CD4-positive, alpha-beta T cell treated with Interleukin-6 at 100 ng/mL for 8 hours (primary cell): ENCODE data around the gene MCC.

Experiments used
- DNase-seq: peaks from one replicate; pipeline ENCODE4 v3.0.0-alpha.2; 2020; ENCODE audit warnings: mixed read lengths, low spot score

MCC gene

GRCh38 chr5:113172231-113172826 is 315.9 kb downstream of the MCC start:
- DNase-seq: no peak

DNA sequence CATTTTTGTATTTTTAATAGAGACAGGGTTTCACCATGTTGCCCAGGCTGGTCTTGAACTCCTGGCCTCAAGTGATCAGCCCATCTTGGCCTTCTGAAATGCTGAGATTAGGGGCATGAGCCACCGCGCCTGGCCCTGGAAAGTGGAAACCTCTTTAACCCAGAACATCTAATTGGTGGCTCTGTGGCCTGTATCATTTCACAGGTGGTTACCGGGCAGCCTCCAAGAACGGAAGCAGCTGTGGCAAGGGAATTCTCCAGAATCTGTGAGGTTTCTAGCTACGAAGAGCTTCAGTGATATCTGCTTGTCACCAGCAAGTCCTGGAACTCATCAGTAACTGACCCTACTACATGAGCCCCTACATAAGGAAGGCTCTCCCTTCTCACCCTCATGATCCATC is 316.7 kb downstream of the MCC start:
- DNase-seq: no peak

DNA sequence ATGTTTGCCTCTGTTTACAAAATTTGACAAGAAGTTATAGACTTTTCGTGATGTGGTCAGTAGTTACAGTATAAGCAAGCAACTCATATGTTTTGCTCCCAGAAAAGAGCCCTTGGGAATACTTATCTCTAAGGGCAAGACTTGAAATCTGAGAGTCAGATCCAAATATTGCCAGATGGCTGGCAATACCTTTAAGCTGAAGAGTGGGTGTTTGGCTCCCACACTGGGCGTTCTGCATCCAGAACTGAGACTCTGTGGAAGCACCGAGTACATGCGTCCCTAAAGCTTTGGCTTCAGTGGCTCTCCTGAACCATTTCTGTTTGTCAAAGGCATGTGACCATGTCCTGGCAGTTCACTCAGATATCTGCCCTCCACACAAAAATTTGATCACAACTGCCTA is 317.5 kb downstream of the MCC start:
- no peak for DNase-seq

GRCh38 chr5:113169720-113170119 is 318.5 kb downstream of the MCC start:
- no peak for DNase-seq

- DNase-seq: no peak
Measured at GRCh38 chr5:113167985-113168384, 320.3 kb downstream of the MCC start.

- DNase-seq: no peak
Measured at GRCh38 chr5:113166852-113167366, 321.3 kb downstream of the MCC start.

GRCh38 chr5:113166261-113166660 is 322.0 kb downstream of the MCC start:
- DNase-seq: no peak

- no peak for DNase-seq
Measured at GRCh38 chr5:113164021-113164420, 324.2 kb downstream of the MCC start.

GRCh38 chr5:113163328-113163727 is 324.9 kb downstream of the MCC start:
- no peak for DNase-seq

DNA sequence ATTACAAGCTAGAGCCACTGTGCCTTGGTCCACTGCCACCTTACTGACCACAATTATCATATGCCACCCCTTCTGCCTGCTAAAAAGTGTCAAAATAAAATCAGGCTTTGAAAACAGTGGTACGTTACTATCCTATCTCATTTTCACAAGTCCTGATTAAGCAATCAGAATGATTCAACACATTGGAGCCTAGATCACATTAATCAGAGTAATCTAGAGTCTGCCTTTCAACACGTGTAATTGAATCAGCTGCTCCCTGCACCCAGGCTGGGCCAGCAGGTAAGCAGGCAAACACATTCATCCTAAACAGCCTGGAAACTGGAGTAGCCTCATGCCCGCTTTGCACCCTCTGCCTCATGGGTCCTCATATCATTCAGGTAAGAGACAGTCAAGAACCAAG is 325.5 kb downstream of the MCC start:
- no peak for DNase-seq

GRCh38 chr5:113162208-113162607 is 326.0 kb downstream of the MCC start:
- no peak for DNase-seq

DNA sequence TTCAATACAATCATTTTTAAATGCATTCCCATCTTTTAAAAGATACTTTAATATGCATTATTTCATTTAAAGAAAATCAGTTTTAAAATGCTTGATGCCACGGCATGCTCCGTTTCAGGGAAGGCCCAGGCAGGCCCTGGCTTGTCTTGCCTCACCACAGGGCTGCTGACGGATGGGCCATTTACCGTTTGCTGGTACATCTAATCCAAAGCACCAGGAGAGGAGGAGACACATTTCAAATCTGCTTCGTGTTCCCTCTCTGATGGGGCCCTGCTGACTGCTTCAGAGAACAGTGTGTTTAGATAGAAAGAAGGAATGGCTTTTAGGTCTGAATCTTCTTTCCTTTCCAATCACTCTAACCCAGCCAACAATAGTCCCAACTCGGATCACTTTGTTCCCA is 326.4 kb downstream of the MCC start:
- no peak for DNase-seq

GRCh38 chr5:113157886-113158285 is 330.4 kb downstream of the MCC start:
- DNase-seq: no peak

- no peak for DNase-seq
Measured at GRCh38 chr5:113156271-113156877, 331.9 kb downstream of the MCC start.

GRCh38 chr5:113153512-113154097 is 334.6 kb downstream of the MCC start:
- DNase-seq: no peak

GRCh38 chr5:113152380-113152740 is 335.9 kb downstream of the MCC start:
- no peak for DNase-seq

GRCh38 chr5:113151641-113152379 is 336.4 kb downstream of the MCC start:
- DNase-seq: no peak

GRCh38 chr5:113150821-113151220 is 337.4 kb downstream of the MCC start:
- no peak for DNase-seq

- no peak for DNase-seq
Measured at GRCh38 chr5:113150221-113150620, 338.0 kb downstream of the MCC start.

DNA sequence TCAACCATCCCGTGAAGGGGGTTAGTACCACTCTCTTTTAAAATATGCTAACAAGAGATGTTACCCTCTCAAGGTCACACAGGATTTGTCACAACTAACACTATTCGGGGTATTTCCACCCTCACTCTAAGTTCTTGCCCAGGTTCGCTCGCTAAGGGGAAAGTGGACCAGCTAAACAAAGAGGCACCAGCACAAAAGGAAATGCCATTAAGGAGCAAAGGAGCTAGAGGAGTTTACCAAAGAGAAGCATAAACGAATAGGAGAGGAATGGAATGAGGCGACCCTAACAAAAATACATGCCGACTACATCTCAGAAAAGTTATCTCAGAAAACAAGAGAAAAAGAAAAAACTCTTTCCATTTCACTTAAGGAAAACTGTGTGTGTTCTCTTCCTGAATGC is 340.7 kb downstream of the MCC start:
- DNase-seq: no peak

- no peak for DNase-seq
Measured at GRCh38 chr5:113147101-113147508, 341.1 kb downstream of the MCC start.

GRCh38 chr5:113145757-113146387 is 342.4 kb downstream of the MCC start:
- no peak for DNase-seq

DNA sequence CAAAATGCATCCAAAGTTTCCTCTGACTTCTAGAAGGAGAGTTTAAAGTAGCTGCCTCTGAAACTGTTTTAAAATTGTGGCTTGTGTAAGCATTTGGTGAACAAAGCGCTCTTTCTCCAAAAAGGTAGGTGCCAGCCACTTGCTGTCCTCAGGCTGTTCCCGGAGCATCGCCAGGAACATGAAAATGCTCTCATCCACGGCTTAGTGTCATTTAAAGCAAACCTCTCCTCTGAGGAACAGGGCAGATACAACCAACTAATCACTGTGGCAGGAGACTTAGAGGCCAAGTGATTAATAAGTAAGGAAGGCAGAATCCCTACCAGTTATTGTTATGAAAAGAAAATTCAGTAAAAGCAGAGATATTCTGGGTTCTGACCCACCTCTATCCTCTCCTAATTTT is 346.1 kb downstream of the MCC start:
- no peak for DNase-seq
